HepG2 (cell line): Measurements from ENCODE around the gene ASIC3. TPM values are rescaled to one million over a fixed set of nuclear protein-coding genes. Genes with fewer than 3 reads are reported as not detected.

ENCODE experiments used
- CEBPZ ChIP-seq: IDR thresholded peaks from 2 replicates; pipeline ENCODE4 v1.6.1; 2012; ENCODE audit warnings: low read length, improper control_type of control experiment
- FOXK2 ChIP-seq: fragments of 450-650 bp; IDR thresholded peaks from 2 replicates; pipeline ENCODE4 v1.6.1; 2016
- UBTF ChIP-seq: sonication (generic); formaldehyde crosslinking; IDR thresholded peaks from 2 replicates; pipeline ENCODE4 v1.4.0; 2020; ENCODE audit warnings: mild to moderate bottlenecking, missing genetic modification reagents
- ZBTB40 ChIP-seq, 2 experiments: fragments of 450-650 bp in 1 of 2; sonication (generic) in 1 of 2; formaldehyde crosslinking in 1 of 2; IDR thresholded peaks; 2 replicates each; pipeline versions ENCODE4 v1.6.1 to v1.8.0; 2016 to 2022; ENCODE audit warnings: antibody characterized with exemption in 1 of 2, mild to moderate bottlenecking in 1 of 2, missing genetic modification reagents in 1 of 2
- ZBTB43 ChIP-seq: sonication (generic); formaldehyde crosslinking; conservative IDR thresholded peaks from 2 replicates; pipeline ENCODE4 v1.4.0; 2020; ENCODE audit warnings: missing genetic modification reagents
- ZGPAT ChIP-seq: IDR thresholded peaks from 2 replicates; pipeline ENCODE4 v1.6.1; 2016; ENCODE audit warnings: mild to moderate bottlenecking
- ZNF138 ChIP-seq: sonication (generic); formaldehyde crosslinking; IDR thresholded peaks from 2 replicates; pipeline ENCODE4 v1.5.0; 2020; ENCODE audit warnings: mild to moderate bottlenecking, low read depth, missing genetic modification reagents
- ZNF639 ChIP-seq: conservative IDR thresholded peaks from 2 replicates; pipeline ENCODE4 v1.6.1; 2018; ENCODE audit warnings: missing genetic modification reagents
- polyA plus RNA-seq, 8 experiments: library from polyadenylated mRNA; depleted of rRNA in 3 of 8; stranded (reverse) in 7 of 8; unstranded in 1 of 8; fragments of >200 nt; fragmentation: Illumina TruSeq in 4 of 8; extraction: Trizol in 4 of 8; gene quantifications; 2 replicates each; pipeline versions ENCODE4 v1.2.1 to v1.2.3, GENCODE V29; 2011 to 2016; ENCODE audit warnings: low read depth in 4 of 8, missing spikeins in 1 of 8, mixed read lengths in 1 of 8; ENCODE audit not compliant: insufficient read depth in 1 of 8
- total RNA-seq, 5 experiments: library from RNA; depleted of rRNA; stranded (reverse); fragments of >200 nt; fragmentation: Illumina TruSeq; extraction: Trizol; gene quantifications; 2 replicates each; pipeline ENCODE4 v1.2.3, GENCODE V29; 2016; ENCODE audit warnings: low read depth in 1 of 5

ASIC3 gene
- total and polyA plus RNA-seq, 2 of the 13 experiments (the other 11 are each of a cell fraction or from before 2014, with no cell fraction given), result 0.51 TPM; not detected in 1

- TF ChIP-seq ZGPAT (CRISPR knock-in tag), result peak; percentile 79
- no peak for TF ChIP-seq ZBTB40 (IDR thresholded peaks at IDR 0.05)
- no peak; the same call in 1 of the 2 replicates for TF ChIP-seq ZBTB40 (CRISPR knock-in tag; IDR thresholded peaks at IDR 0.05)
- 0 out of 2 replicates have a peak, but pooled peaks have one; percentile 11 for TF ChIP-seq ZNF639 (CRISPR knock-in tag)
- no peak for TF ChIP-seq ZNF138
- no peak for TF ChIP-seq CEBPZ
- TF ChIP-seq ZBTB43 (CRISPR knock-in tag), result no peak
- TF ChIP-seq UBTF (CRISPR knock-in tag), result peak; percentile 66
- TF ChIP-seq FOXK2, result no peak
Observed at GRCh38 chr7:151080522-151081169, 32.3 kb downstream of the ASIC3 start, which contains the start of gene FASTK (continued).
